ENCODE results near the gene NF1. TPM values are rescaled to one million over a fixed set of nuclear protein-coding genes. Genes with fewer than 3 reads are reported as not detected.

The NF1 gene
- total RNA-seq, 1 donor from 2014 or later = 66.7 TPM

GRCh38 chr17:31269578-31269983 lies 174.8 kb downstream of the NF1 start:
- DNase-seq (ENCODE audit: extremely low spot score, unreplicated experiment) = no peak
- no peak overlapping the region for H3K4me3 Mint-ChIP-seq (ENCODE audit: unreplicated experiment)
- peaks cover 54% of the 10 kb centered on the region for H3K36me3 Mint-ChIP-seq (ENCODE audit: unreplicated experiment)
- H3K9me3 Mint-ChIP-seq (ENCODE audit: unreplicated experiment) = peaks cover under 1% of the 10 kb centered on the region
- H3K27me3 Mint-ChIP-seq (ENCODE audit: unreplicated experiment) = no peaks in the 10 kb centered on the region
- TF ChIP-seq CTCF (IDR thresholded peaks at IDR 0.05) = no peak
- peak overlapping the region; percentile 85 for H3K27ac Mint-ChIP-seq (ENCODE audit: unreplicated experiment)
- peaks cover 39% of the 10 kb centered on the region for H3K4me1 Mint-ChIP-seq (ENCODE audit: unreplicated experiment)

- H3K27me3 Mint-ChIP-seq (ENCODE audit: unreplicated experiment) = no peaks in the 10 kb centered on the region
- H3K36me3 Mint-ChIP-seq (ENCODE audit: unreplicated experiment) = peaks cover 43% of the 10 kb centered on the region
- peaks cover 5% of the 10 kb centered on the region for H3K9me3 Mint-ChIP-seq (ENCODE audit: unreplicated experiment)
- no peak overlapping the region for H3K4me3 Mint-ChIP-seq (ENCODE audit: unreplicated experiment)
- H3K4me1 Mint-ChIP-seq (ENCODE audit: unreplicated experiment) = peaks cover 42% of the 10 kb centered on the region
- no peak overlapping the region for H3K27ac Mint-ChIP-seq (ENCODE audit: unreplicated experiment)
- TF ChIP-seq CTCF (IDR thresholded peaks at IDR 0.05) = no peak
- DNase-seq (ENCODE audit: extremely low spot score, unreplicated experiment) = no peak
These were observed 177.5 kb downstream of the NF1 start for GRCh38 chr17:31272236-31272635.

- no peak for TF ChIP-seq CTCF (IDR thresholded peaks at IDR 0.05)
- H3K36me3 Mint-ChIP-seq (ENCODE audit: unreplicated experiment) = peaks cover 40% of the 10 kb centered on the region
- H3K4me1 Mint-ChIP-seq (ENCODE audit: unreplicated experiment) = peaks cover 39% of the 10 kb centered on the region
- no peaks in the 10 kb centered on the region for H3K27me3 Mint-ChIP-seq (ENCODE audit: unreplicated experiment)
- no peak overlapping the region for H3K4me3 Mint-ChIP-seq (ENCODE audit: unreplicated experiment)
- DNase-seq (ENCODE audit: extremely low spot score, unreplicated experiment) = no peak
- peaks cover 5% of the 10 kb centered on the region for H3K9me3 Mint-ChIP-seq (ENCODE audit: unreplicated experiment)
- no peak overlapping the region for H3K27ac Mint-ChIP-seq (ENCODE audit: unreplicated experiment)
These were observed 178.0 kb downstream of the NF1 start for GRCh38 chr17:31272803-31273202.

- no peak for DNase-seq (ENCODE audit: extremely low spot score, unreplicated experiment)
- Mint-ChIP-seq H3K36me3 (ENCODE audit: unreplicated experiment) (peaks cover 35% of the 10 kb centered on the region), H3K4me3 (ENCODE audit: unreplicated experiment) (no peak overlapping the region), H3K27me3 (ENCODE audit: unreplicated experiment) (no peaks in the 10 kb centered on the region), H3K4me1 (ENCODE audit: unreplicated experiment) (peaks cover 32% of the 10 kb centered on the region), H3K9me3 (ENCODE audit: unreplicated experiment) (peaks cover 5% of the 10 kb centered on the region), H3K27ac (ENCODE audit: unreplicated experiment) (no peak overlapping the region)
- TF ChIP-seq CTCF (IDR thresholded peaks at IDR 0.05) = no peak
These were observed 178.7 kb downstream of the NF1 start for GRCh38 chr17:31273516-31273915.

- Mint-ChIP-seq H3K9me3 (ENCODE audit: unreplicated experiment) (peaks cover 5% of the 10 kb centered on the region), H3K36me3 (ENCODE audit: unreplicated experiment) (peaks cover 31% of the 10 kb centered on the region), H3K27me3 (ENCODE audit: unreplicated experiment) (no peaks in the 10 kb centered on the region), H3K4me3 (ENCODE audit: unreplicated experiment) (no peak overlapping the region), H3K4me1 (ENCODE audit: unreplicated experiment) (peaks cover 25% of the 10 kb centered on the region), H3K27ac (ENCODE audit: unreplicated experiment) (no peak overlapping the region)
- no peak for DNase-seq (ENCODE audit: extremely low spot score, unreplicated experiment)
- no peak for TF ChIP-seq CTCF (IDR thresholded peaks at IDR 0.05)
These were observed 179.5 kb downstream of the NF1 start for GRCh38 chr17:31274252-31274651.

Measured in osteocyte (in vitro differentiated cells).